NCI-H82 treated with DMSO at 0.1 percent for 48 hours (cell line): Measurements from ENCODE around the gene OCRL.

Experiments used
- DNase-seq: peaks from one replicate; lab custom pipeline; 2025; ENCODE audit not compliant: unreplicated experiment; lab: John Stamatoyannopoulos, UW

The OCRL gene

GRCh38 chrX:129581904-129582303, 41.8 kb downstream of the OCRL start:
- no peak for DNase-seq

- no peak for DNase-seq
Measured at GRCh38 chrX:129585167-129585566, 45.1 kb downstream of the OCRL start.

GRCh38 chrX:129585691-129586090, 45.6 kb downstream of the OCRL start:
- DNase-seq = no peak

GRCh38 chrX:129586446-129586845, 46.4 kb downstream of the OCRL start:
- no peak for DNase-seq

GRCh38 chrX:129590596-129590995, 50.5 kb downstream of the OCRL start:
- no peak for DNase-seq

GRCh38 chrX:129593137-129593536, 53.1 kb downstream of the OCRL start:
- DNase-seq = no peak

GRCh38 chrX:129594781-129595180, 54.7 kb downstream of the OCRL start:
- no peak for DNase-seq

GRCh38 chrX:129596077-129596476, 56.0 kb downstream of the OCRL start:
- DNase-seq = no peak

- no peak for DNase-seq
Measured at GRCh38 chrX:129597905-129598304, 57.8 kb downstream of the OCRL start.

GRCh38 chrX:129599499-129599898, 59.4 kb downstream of the OCRL start:
- no peak for DNase-seq

GRCh38 chrX:129599996-129600395, 59.9 kb downstream of the OCRL start:
- no peak for DNase-seq

- no peak for DNase-seq
Measured at GRCh38 chrX:129600981-129601424, 60.9 kb downstream of the OCRL start.

GRCh38 chrX:129606918-129607317, 66.9 kb downstream of the OCRL start:
- no peak for DNase-seq

GRCh38 chrX:129608496-129608895, 68.4 kb downstream of the OCRL start:
- no peak for DNase-seq

GRCh38 chrX:129609395-129609794, 69.3 kb downstream of the OCRL start:
- DNase-seq = no peak

GRCh38 chrX:129612396-129612795, 72.3 kb downstream of the OCRL start:
- no peak for DNase-seq

- DNase-seq = no peak
Measured at GRCh38 chrX:129613596-129613995, 73.5 kb downstream of the OCRL start.

- no peak for DNase-seq
Measured at GRCh38 chrX:129614481-129615255, 74.6 kb downstream of the OCRL start.

GRCh38 chrX:129617420-129617819, 77.4 kb downstream of the OCRL start:
- no peak for DNase-seq

- no peak for DNase-seq
Measured at GRCh38 chrX:129618997-129619396, 78.9 kb downstream of the OCRL start.

GRCh38 chrX:129622757-129623301, 82.8 kb downstream of the OCRL start:
- DNase-seq = no peak

GRCh38 chrX:129626026-129626425, 86.0 kb downstream of the OCRL start:
- DNase-seq = no peak

GRCh38 chrX:129629837-129630236, 89.8 kb downstream of the OCRL start:
- DNase-seq = no peak
